Measurements from ENCODE around the gene DOCK9.

- TF ChIP-seq CREB1 (CRISPR knock-in tag; IDR thresholded peaks at IDR 0.05; ENCODE audit: low read depth) (no peak), CTCF (conservative IDR thresholded peaks at IDR 0.05; ENCODE audit: low read depth in 2 of 2) (no peak), POLR2AphosphoS5 (IDR thresholded peaks at IDR 0.05; ENCODE audit: low read depth) (no peak)
These were observed 126.6 kb downstream of the DOCK9 start for GRCh38 chr13:98851276-98851675.
